H9 (cell line): ENCODE data around the gene MRPL3. TPM values are rescaled to one million over a fixed set of nuclear protein-coding genes. Genes with fewer than 3 reads are reported as not detected.

Source experiments
- DNase-seq: peaks from one replicate; pipeline ENCODE4 v3.0.0-alpha.2; 2017
- H2AFZ ChIP-seq: one replicate; pipeline ENCODE4 v1.6.1; 2013; ENCODE audit warnings: mild to moderate bottlenecking, low read length, control low read depth, moderate library complexity
- H2AK5ac ChIP-seq: 2 replicates; pipeline ENCODE4 v1.6.1; 2013; ENCODE audit warnings: low read length, control low read depth, mixed read lengths; ENCODE audit not compliant: insufficient read length
- H2BK120ac ChIP-seq: one replicate; pipeline ENCODE4 v1.6.1; 2013; ENCODE audit warnings: low read depth, mild to moderate bottlenecking, low read length, control low read depth, inconsistent platforms; ENCODE audit not compliant: poor library complexity, severe bottlenecking
- H2BK12ac ChIP-seq: 2 replicates; pipeline ENCODE4 v1.6.1; 2013; ENCODE audit warnings: low read length, control low read depth, mixed read lengths, low read depth; ENCODE audit not compliant: insufficient read length
- H2BK15ac ChIP-seq: 2 replicates; pipeline ENCODE4 v1.6.1; 2013; ENCODE audit warnings: low read depth, low read length, control low read depth
- H2BK20ac ChIP-seq: one replicate; pipeline ENCODE4 v1.6.1; 2013; ENCODE audit warnings: low read depth, mild to moderate bottlenecking, low read length, control low read depth, inconsistent platforms; ENCODE audit not compliant: poor library complexity, severe bottlenecking
- H2BK5ac ChIP-seq: 2 replicates; pipeline ENCODE4 v1.6.1; 2013; ENCODE audit warnings: low read length, control low read depth, mixed read lengths; ENCODE audit not compliant: insufficient read length
- H3K14ac ChIP-seq: 2 replicates; pipeline ENCODE4 v1.6.1; 2013; ENCODE audit warnings: low read length, control low read depth; ENCODE audit not compliant: insufficient read depth
- H3K18ac ChIP-seq: 2 replicates; pipeline ENCODE4 v1.6.1; 2013; ENCODE audit warnings: low read depth, mild to moderate bottlenecking, mixed read lengths, low read length, control low read depth; ENCODE audit not compliant: insufficient read length
- H3K23ac ChIP-seq: 2 replicates; pipeline ENCODE4 v1.6.1; 2013; ENCODE audit warnings: low read length, control low read depth, mixed read lengths, low read depth; ENCODE audit not compliant: insufficient read length
- H3K23me2 ChIP-seq: 2 replicates; pipeline ENCODE4 v1.6.1; 2013; ENCODE audit warnings: low read depth, mild to moderate bottlenecking, mixed read lengths, low read length, control low read depth; ENCODE audit not compliant: insufficient read length, poor library complexity, severe bottlenecking
- H3K27ac ChIP-seq: 2 replicates; pipeline ENCODE4 v1.5.1; 2013; ENCODE audit warnings: low read length, control low read depth, mixed read lengths, low read depth; ENCODE audit not compliant: insufficient read length
- H3K27me3 ChIP-seq: 2 replicates; pipeline ENCODE4 v1.6.1; 2013; ENCODE audit warnings: low read length, control low read depth, inconsistent platforms; ENCODE audit not compliant: insufficient read depth
- H3K4ac ChIP-seq: 2 replicates; pipeline ENCODE4 v1.6.1; 2013; ENCODE audit warnings: low read depth, mild to moderate bottlenecking, control low read depth, inconsistent platforms, low read length, moderate library complexity
- H3K4me1 ChIP-seq: 2 replicates; pipeline ENCODE4 v1.6.1; 2013; ENCODE audit warnings: low read length, control low read depth, inconsistent platforms; ENCODE audit not compliant: insufficient read depth
- H3K4me2 ChIP-seq: 2 replicates; pipeline ENCODE4 v1.6.1; 2013; ENCODE audit warnings: low read length, control low read depth, mixed read lengths; ENCODE audit not compliant: insufficient read length, insufficient read depth
- H3K56ac ChIP-seq: 2 replicates; pipeline ENCODE4 v1.6.1; 2013; ENCODE audit warnings: low read depth, mild to moderate bottlenecking, mixed read lengths, low read length, control low read depth; ENCODE audit not compliant: insufficient read length
- H3K79me1 ChIP-seq: 2 replicates; pipeline ENCODE4 v1.6.1; 2013; ENCODE audit warnings: low read depth, mild to moderate bottlenecking, moderate library complexity, low read length, control low read depth, inconsistent platforms; ENCODE audit not compliant: insufficient read depth, poor library complexity, severe bottlenecking
- H3K79me2 ChIP-seq: 2 replicates; pipeline ENCODE4 v1.6.1; 2013; ENCODE audit warnings: low read length, control low read depth, inconsistent platforms; ENCODE audit not compliant: insufficient read depth
- H3K9ac ChIP-seq: 2 replicates; pipeline ENCODE4 v1.6.1; 2013; ENCODE audit warnings: low read length, control low read depth, mixed read lengths; ENCODE audit not compliant: insufficient read length; ENCODE audit errors: extremely low read depth
- H3K9me3 ChIP-seq: one replicate; pipeline ENCODE4 v1.6.1; 2013; ENCODE audit warnings: low read depth, low read length, inconsistent platforms; ENCODE audit not compliant: control insufficient read depth
- H3T11ph ChIP-seq: one replicate; pipeline ENCODE4 v1.6.1; 2013; ENCODE audit warnings: mild to moderate bottlenecking, low read length, control low read depth, inconsistent platforms
- H4K20me1 ChIP-seq: one replicate; pipeline ENCODE4 v1.6.1; 2013; ENCODE audit not compliant: control insufficient read depth, insufficient read length, insufficient read depth
- H4K5ac ChIP-seq: 2 replicates; pipeline ENCODE4 v1.6.1; 2013; ENCODE audit warnings: low read depth, mild to moderate bottlenecking, mixed read lengths, low read length, control low read depth; ENCODE audit not compliant: insufficient read length
- H4K8ac ChIP-seq: replicated peaks from 2 replicates; pipeline ENCODE4 v1.6.1; 2013; ENCODE audit warnings: low read length, control low read depth, mixed read lengths, low read depth; ENCODE audit not compliant: insufficient read length
- H4K91ac ChIP-seq: 2 replicates; pipeline ENCODE4 v1.6.1; 2013; ENCODE audit warnings: low read depth, mild to moderate bottlenecking, moderate library complexity, mixed read lengths, low read length, control low read depth; ENCODE audit not compliant: insufficient read length
- H3K27ac Mint-ChIP-seq, 3 experiments: 2 replicates in 2 of 3; 3 replicates in 1 of 3; pipeline ENCODE4 v1.8.0; 2020 to 2021; ENCODE audit warnings: mixed read lengths in 3 of 3, mild to moderate bottlenecking in 1 of 3, moderate library complexity in 1 of 3
- H3K27me3 Mint-ChIP-seq: 2 replicates; pipeline ENCODE4 v1.8.0; 2021; ENCODE audit warnings: low read depth, mild to moderate bottlenecking, moderate library complexity, mixed read lengths
- H3K36me3 Mint-ChIP-seq, 3 experiments: 2 replicates in 2 of 3; 3 replicates in 1 of 3; pipeline ENCODE4 v1.8.0; 2020 to 2021; ENCODE audit warnings: low read depth in 3 of 3, mixed read lengths in 3 of 3; ENCODE audit not compliant: insufficient read depth in 1 of 3
- H3K4me1 Mint-ChIP-seq, 2 experiments: 2 replicates each; pipeline ENCODE4 v1.8.0; 2020; ENCODE audit warnings: mixed read lengths in 2 of 2
- H3K4me3 Mint-ChIP-seq, 2 experiments: 2 replicates in 1 of 2; 3 replicates in 1 of 2; pipeline ENCODE4 v1.8.0; 2020 to 2021; ENCODE audit warnings: mild to moderate bottlenecking in 2 of 2, mixed read lengths in 2 of 2, moderate library complexity in 1 of 2
- H3K9me3 Mint-ChIP-seq, 2 experiments: 2 replicates in 1 of 2; 3 replicates in 1 of 2; pipeline ENCODE4 v1.8.0; 2020; ENCODE audit warnings: mild to moderate bottlenecking in 2 of 2, mixed read lengths in 2 of 2, moderate library complexity in 1 of 2
- total RNA-seq: library from RNA; stranded (reverse); gene quantifications from 2 replicates; pipeline ENCODE4 v1.2.1, GENCODE V29; 2021
- TF ChIP-seq, protein P1 (sequence below): fragments of 200-600 bp; sonication (generic); conservative IDR thresholded peaks from 3 replicates; pipeline ENCODE4 v1.8.0; 2021; ENCODE audit warnings: antibody characterized with exemption, mild to moderate bottlenecking

The MRPL3 gene
- total RNA-seq, 1 experiment from 2014 or later: 154 TPM

DNA sequence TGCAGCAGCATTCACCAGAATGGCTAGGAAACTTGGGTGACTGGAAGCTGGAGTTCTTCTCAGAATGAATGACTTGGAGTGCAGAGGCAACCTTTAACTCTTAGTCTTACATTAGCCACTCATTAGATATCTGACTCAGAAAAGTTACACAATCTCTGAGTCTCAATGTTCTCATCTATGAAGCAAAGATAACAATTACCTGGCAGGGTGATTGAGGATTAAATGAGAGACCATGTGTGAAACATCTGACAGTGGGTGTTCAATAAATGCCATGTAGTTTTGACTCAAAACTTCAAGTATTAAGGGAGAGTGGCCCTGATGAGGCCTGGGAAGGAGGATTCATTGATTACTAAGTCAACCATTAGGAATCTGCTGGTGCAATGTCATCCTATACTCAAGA lies 48.3 kb downstream of the MRPL3 start:
- Histone ChIP-seq H3K27ac (no peak overlapping the region), H3K56ac (no peak overlapping the region), H4K91ac (no peak overlapping the region), H3K4ac (no peak overlapping the region), H4K5ac (no peak overlapping the region), H3K9me3 (no peaks in the 10 kb centered on the region), H3K23me2 (no peaks in the 10 kb centered on the region), H2BK12ac (no peak overlapping the region), H3K79me2 (no peaks in the 10 kb centered on the region), H3K14ac (no peak overlapping the region), H2AFZ (no peak overlapping the region), H3T11ph (no peak overlapping the region), H3K4me1 (no peaks in the 10 kb centered on the region), H2BK20ac (no peak overlapping the region), H4K20me1 (no peaks in the 10 kb centered on the region), H2BK120ac (no peak overlapping the region), H2BK5ac (no peak overlapping the region), H3K79me1 (no peaks in the 10 kb centered on the region), H3K23ac (no peak overlapping the region), H3K4me2 (no peak overlapping the region), H2AK5ac (no peak overlapping the region), H2BK15ac (no peak overlapping the region), H3K27me3 (no peaks in the 10 kb centered on the region), H4K8ac (no peak overlapping the region), H3K18ac (no peak overlapping the region), H3K9ac (no peak overlapping the region)
- no peak overlapping the region for H3K27ac Mint-ChIP-seq
- no peak overlapping the region for H3K4me3 Mint-ChIP-seq
- H3K9me3 Mint-ChIP-seq: no peaks in the 10 kb centered on the region
- H3K4me1 Mint-ChIP-seq: no peaks in the 10 kb centered on the region
- TF ChIP-seq, protein P1, sequence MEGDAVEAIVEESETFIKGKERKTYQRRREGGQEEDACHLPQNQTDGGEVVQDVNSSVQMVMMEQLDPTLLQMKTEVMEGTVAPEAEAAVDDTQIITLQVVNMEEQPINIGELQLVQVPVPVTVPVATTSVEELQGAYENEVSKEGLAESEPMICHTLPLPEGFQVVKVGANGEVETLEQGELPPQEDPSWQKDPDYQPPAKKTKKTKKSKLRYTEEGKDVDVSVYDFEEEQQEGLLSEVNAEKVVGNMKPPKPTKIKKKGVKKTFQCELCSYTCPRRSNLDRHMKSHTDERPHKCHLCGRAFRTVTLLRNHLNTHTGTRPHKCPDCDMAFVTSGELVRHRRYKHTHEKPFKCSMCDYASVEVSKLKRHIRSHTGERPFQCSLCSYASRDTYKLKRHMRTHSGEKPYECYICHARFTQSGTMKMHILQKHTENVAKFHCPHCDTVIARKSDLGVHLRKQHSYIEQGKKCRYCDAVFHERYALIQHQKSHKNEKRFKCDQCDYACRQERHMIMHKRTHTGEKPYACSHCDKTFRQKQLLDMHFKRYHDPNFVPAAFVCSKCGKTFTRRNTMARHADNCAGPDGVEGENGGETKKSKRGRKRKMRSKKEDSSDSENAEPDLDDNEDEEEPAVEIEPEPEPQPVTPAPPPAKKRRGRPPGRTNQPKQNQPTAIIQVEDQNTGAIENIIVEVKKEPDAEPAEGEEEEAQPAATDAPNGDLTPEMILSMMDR: no peak
- peaks cover 0 to 5% (median 2%) of the 10 kb centered on the region in 3 experiments; a peak in 3 of 7 replicates for H3K36me3 Mint-ChIP-seq
- H3K27me3 Mint-ChIP-seq: no peaks in the 10 kb centered on the region
- DNase-seq: no peak
